GM12878 (cell line): ENCODE data around the gene ADAR. TPM values are rescaled to one million over a fixed set of nuclear protein-coding genes. Genes with fewer than 3 reads are reported as not detected.

Experiments used
- ATAC-seq: fragments of 200-7000 bp; cut with Tn5 transposase; 3 replicates; pipeline ENCODE4 v1.9.1; 2020; ENCODE audit warnings: mild to moderate bottlenecking, moderate library complexity
- BruUV-seq: library from RNA; stranded (reverse); fragments of 400-500 nt; replicated peaks from 2 replicates; lab custom pipeline; 2021; lab: Mats Ljungman, UMichigan
- CTCF ChIA-PET: fragments of 300-600 bp; sonication (Branson Sonifier 250); formaldehyde crosslinking; extraction: SDS; loops from one replicate; lab custom pipeline; 2021; ENCODE audit warnings: inconsistent platforms; lab: Yijun Ruan, JAX
- POLR2A ChIA-PET: fragments of 350-600 bp; formaldehyde crosslinking; extraction: SDS; loops from one replicate; lab custom pipeline; 2021; ENCODE audit warnings: inconsistent platforms; lab: Charles Lee
- RAD21 ChIA-PET: fragments of 300-600 bp; sonication (Branson Sonifier 250); formaldehyde crosslinking; loops from one replicate; lab custom pipeline; 2023; ENCODE audit warnings: antibody characterized with exemption; ENCODE audit not compliant: unreplicated experiment; lab: Charles Lee
- SMC1A ChIA-PET: fragments of 300-600 bp; sonication (Branson Sonifier 250); formaldehyde crosslinking; loops from one replicate; lab custom pipeline; 2023; ENCODE audit not compliant: unreplicated experiment, uncharacterized antibody; lab: Charles Lee
- DNase-seq: peaks from one replicate; pipeline ENCODE4 v3.0.0-alpha.2; 2011; ENCODE audit warnings: low read depth, low spot score
- FAIRE-seq: peaks from 3 replicates; lab custom pipeline; 2011; peaks lifted over from hg19 to GRCh38; lab: Jason Lieb, UNC
- H2AFZ ChIP-seq: 2 replicates; pipeline ENCODE4 v1.6.0; 2011; ENCODE audit warnings: low read depth, low read length, control low read depth; ENCODE audit not compliant: control insufficient read depth
- H3K27ac ChIP-seq: 2 replicates; pipeline ENCODE4 v1.5.1; 2011; ENCODE audit warnings: control low read depth; ENCODE audit not compliant: control insufficient read depth, insufficient read depth
- H3K27me3 ChIP-seq, 2 experiments: replicated peaks in 1 of 2; 2 replicates each; pipeline versions ENCODE4 v1.6.0 to v1.6.1; 2011; ENCODE audit warnings: low read length in 1 of 2; ENCODE audit not compliant: control insufficient read depth in 2 of 2, insufficient read depth in 2 of 2
- H3K36me3 ChIP-seq, 2 experiments: 2 replicates each; pipeline ENCODE4 v1.5.1; 2011; ENCODE audit warnings: low read length in 1 of 2; ENCODE audit not compliant: control insufficient read depth in 2 of 2, insufficient read depth in 2 of 2
- H3K4me1 ChIP-seq: 2 replicates; pipeline ENCODE4 v1.6.1; 2011; ENCODE audit warnings: mild to moderate bottlenecking, low read length, moderate library complexity, mixed read lengths; ENCODE audit not compliant: control insufficient read depth, insufficient read depth
- H3K4me2 ChIP-seq: 2 replicates; pipeline ENCODE4 v1.6.0; 2011; ENCODE audit warnings: control low read depth; ENCODE audit not compliant: control insufficient read depth, insufficient read depth
- H3K4me3 ChIP-seq: fragments of 200-600 bp; sonication (generic); 2 replicates; pipeline ENCODE4 v1.5.1; 2016
- H3K79me2 ChIP-seq: 2 replicates; pipeline ENCODE4 v1.6.0; 2011; ENCODE audit warnings: low read length; ENCODE audit not compliant: control insufficient read depth, insufficient read depth
- H3K9ac ChIP-seq: 2 replicates; pipeline ENCODE4 v1.8.0; 2011; ENCODE audit warnings: low read length, control low read depth, mixed read lengths; ENCODE audit not compliant: control insufficient read depth, insufficient read depth
- H3K9me3 ChIP-seq: replicated peaks from 3 replicates; pipeline ENCODE4 v1.5.1; 2011; ENCODE audit warnings: mild to moderate bottlenecking, low read length; ENCODE audit not compliant: control insufficient read depth, insufficient read depth
- H4K20me1 ChIP-seq: 2 replicates; pipeline ENCODE4 v1.6.0; 2011; ENCODE audit not compliant: control insufficient read depth, insufficient read depth
- MLLT1 ChIP-seq: fragments of 450-650 bp; IDR thresholded peaks from 2 replicates; pipeline ENCODE4 v1.6.1; 2016; ENCODE audit warnings: mild to moderate bottlenecking
- MTA3 ChIP-seq: IDR thresholded peaks from 2 replicates; pipeline ENCODE4 v1.6.1; 2012; ENCODE audit warnings: low read length, inconsistent platforms, borderline replicate concordance
- MXI1 ChIP-seq: fragments of 150-350 bp; IDR thresholded peaks from 2 replicates; pipeline ENCODE4 v1.6.1; 2011; ENCODE audit warnings: low read depth, mild to moderate bottlenecking, inconsistent platforms, low read length, improper control_type of control experiment
- NRF1 ChIP-seq: conservative IDR thresholded peaks from 2 replicates; pipeline ENCODE4 v1.6.1; 2011; ENCODE audit warnings: mild to moderate bottlenecking, low read depth, low read length, improper control_type of control experiment
- PAX5 ChIP-seq: IDR thresholded peaks from 2 replicates; pipeline ENCODE4 v1.6.1; 2011; ENCODE audit warnings: low read depth, low read length, borderline replicate concordance
- SMAD5 ChIP-seq: IDR thresholded peaks from 2 replicates; pipeline ENCODE4 v1.6.1; 2016; ENCODE audit warnings: antibody characterized with exemption, low read depth
- SUZ12 ChIP-seq: fragments of 200-600 bp; sonication (generic); IDR thresholded peaks from one replicate; pipeline ENCODE4 v1.6.1; 2018; ENCODE audit warnings: antibody characterized with exemption, mild to moderate bottlenecking; ENCODE audit not compliant: unreplicated experiment
- WGBS: methylation state at CpG from one replicate; pipeline ENCODE4 v1.1.6; 2016; ENCODE audit warnings: low lambda C conversion rate; ENCODE audit not compliant: insufficient replicate concordance, insufficient coverage; ENCODE audit errors: missing lambda C conversion rate; 5-methylcytosine and 5-hydroxymethylcytosine counted together
- in situ Hi-C: fragments of 300-500 bp; cut with MboI; formaldehyde crosslinking; loops from 9 replicates; pipeline ENCODE4 v1.14.3; 2018; ENCODE audit warnings: mixed read lengths
- intact Hi-C: fragments of 100-400 bp; cut with micrococcal nuclease; formaldehyde crosslinking; loops from one replicate; pipeline ENCODE4 v1.14.2; 2022; ENCODE audit not compliant: unreplicated experiment
- polyA plus RNA-seq, 11 experiments: library from polyadenylated mRNA; depleted of rRNA in 4 of 11; unstranded in 6 of 11; stranded (reverse) in 5 of 11; fragments of >200 nt; fragmentation: Nextera tagmentation in 4 of 11; fragmentation: Illumina TruSeq in 1 of 11; extraction: Ambion mirVana in 4 of 11; extraction: Trizol in 1 of 11; gene quantifications; 1 replicate in 1 of 11; 2 replicates in 10 of 11; pipeline versions ENCODE4 v1.2.1 to v1.2.3, GENCODE V29; 2011 to 2016; ENCODE audit warnings: inconsistent platforms in 2 of 11, missing spikeins in 2 of 11, low read depth in 1 of 11
- total RNA-seq, 4 experiments: library from RNA; depleted of rRNA in 3 of 4; stranded (reverse); fragments of >200 nt in 3 of 4; fragmentation: Illumina TruSeq in 1 of 4; extraction: Trizol in 1 of 4; gene quantifications; 2 replicates each; pipeline versions ENCODE4 v1.2.1 to v1.2.3, GENCODE V29; 2013 to 2021

Gene ADAR
- total and polyA plus RNA-seq, 10 of the 15 experiments (the other 5 are each of a cell fraction or from before 2014, with no cell fraction given): 55.5 to 413 (median 176) TPM

DNA sequence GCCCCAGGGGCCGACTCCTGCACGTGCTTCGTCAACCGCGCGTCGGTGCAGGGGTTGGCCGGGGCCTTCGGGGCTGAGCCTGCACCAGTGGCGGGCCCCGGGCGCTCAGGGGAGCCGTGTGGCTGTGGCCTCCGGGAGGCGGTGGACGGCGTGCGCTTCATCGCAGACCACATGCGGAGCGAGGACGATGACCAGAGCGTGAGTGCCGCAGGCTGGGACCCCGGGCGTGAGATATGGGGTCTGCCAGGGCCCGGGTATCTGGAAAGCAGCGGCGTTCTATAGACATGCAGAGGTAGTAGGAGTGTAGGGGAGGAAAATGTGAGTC lies 36.1 kb downstream of the ADAR start:
- H3K27ac ChIP-seq: no peak overlapping the region
- no peak overlapping the region for H2AFZ ChIP-seq
- no peak for TF ChIP-seq MTA3
- TF ChIP-seq NRF1: no peak
- no peak for TF ChIP-seq SMAD5
- no peaks in the 10 kb centered on the region for H3K79me2 ChIP-seq
- H3K9me3 ChIP-seq: no peaks in the 10 kb centered on the region
- H3K36me3 ChIP-seq: no peaks in the 10 kb centered on the region; a peak in 1 of 4 replicates
- ChIA-PET SMC1A (no interaction called here), POLR2A (no interaction called here), RAD21 (no interaction called here), CTCF (no interaction called here)
- DNase-seq (no peak), FAIRE-seq (no peak), ATAC-seq (no peak)
- intact Hi-C loops (no loop called here), in situ Hi-C loops (no loop called here)
- no peaks in the 10 kb centered on the region; the same call in 1 of the 2 replicates for H4K20me1 ChIP-seq
- no peaks in the 10 kb centered on the region for H3K4me1 ChIP-seq
- BruUV-seq: no TSS peak
- 89% methylated on average over 29 of the region's 29 CpGs for WGBS
- no peak overlapping the region for H3K4me2 ChIP-seq
- peaks cover 2 to 5% of the 10 kb centered on the region in 2 experiments; a peak in 3 of 4 replicates for H3K27me3 ChIP-seq
- no peak overlapping the region for H3K9ac ChIP-seq
- H3K4me3 ChIP-seq: no peak overlapping the region

GRCh38 chr1:154571244-154571963 lies 36.6 kb downstream of the ADAR start:
- Histone ChIP-seq H3K4me1 (no peaks in the 10 kb centered on the region), H3K4me2 (no peak overlapping the region), H3K4me3 (no peak overlapping the region), H3K27ac (no peak overlapping the region), H4K20me1 (no peaks in the 10 kb centered on the region; the same call in 1 of the 2 replicates), H3K36me3 (no peaks in the 10 kb centered on the region; a peak in 1 of 4 replicates), H3K9me3 (no peaks in the 10 kb centered on the region), H3K79me2 (no peaks in the 10 kb centered on the region), H3K9ac (no peak overlapping the region), H2AFZ (no peak overlapping the region), H3K27me3 (peaks cover 2 to 5% of the 10 kb centered on the region in 2 experiments; a peak in 3 of 4 replicates)
- in situ Hi-C loops (no loop called here), intact Hi-C loops (no loop called here)
- TF ChIP-seq PAX5: no peak
- no peak for TF ChIP-seq SUZ12
- TF ChIP-seq MLLT1: no peak
- TF ChIP-seq MXI1: no peak
- SMC1A ChIA-PET: no interaction called here
- WGBS: 86% methylated on average over 59 of the region's 59 CpGs
- BruUV-seq: no TSS peak
- DNase-seq (no peak), FAIRE-seq (no peak), ATAC-seq (no peak)
- RAD21 ChIA-PET: no interaction called here
- CTCF ChIA-PET: no interaction called here
- POLR2A ChIA-PET: no interaction called here
